DND-41 (cell line): Measurements from ENCODE around the gene BACH2.

Experiments used
- ATAC-seq: fragments of 200-7000 bp; cut with Tn5 transposase; 3 replicates; pipeline ENCODE4 v1.9.1; 2021; ENCODE audit warnings: low read depth; ENCODE audit not compliant: insufficient read depth
- DNase-seq: peaks from one replicate; pipeline ENCODE4 v3.0.0-alpha.2; 2020
- H2AFZ ChIP-seq: 2 replicates; pipeline ENCODE4 v1.6.0; 2012; ENCODE audit warnings: low read depth, low read length
- H3K27ac ChIP-seq: 2 replicates; pipeline ENCODE4 v1.5.1; 2012; ENCODE audit warnings: low read length, inconsistent platforms
- H3K27me3 ChIP-seq: fragments of 200-600 bp; sonication (generic); 2 replicates; pipeline ENCODE4 v1.6.0; 2012; ENCODE audit warnings: low read length, mild to moderate bottlenecking, inconsistent platforms; ENCODE audit not compliant: insufficient read depth, poor library complexity
- H3K36me3 ChIP-seq: 2 replicates; pipeline ENCODE4 v1.5.1; 2012; ENCODE audit warnings: low read length, inconsistent platforms; ENCODE audit not compliant: insufficient read depth
- H3K4me1 ChIP-seq: 2 replicates; pipeline ENCODE4 v1.5.1; 2012; ENCODE audit warnings: mild to moderate bottlenecking, low read length; ENCODE audit not compliant: insufficient read depth
- H3K4me2 ChIP-seq: 2 replicates; pipeline ENCODE4 v1.6.0; 2012; ENCODE audit warnings: mild to moderate bottlenecking, moderate library complexity, low read length, inconsistent platforms; ENCODE audit not compliant: insufficient read depth
- H3K4me3 ChIP-seq, 2 experiments: fragments of 200-600 bp in 1 of 2; shearing (Covaris generic) in 1 of 2; 2 replicates each; pipeline ENCODE4 v1.5.1; 2012 to 2016; ENCODE audit warnings: inconsistent platforms in 2 of 2, low read length in 2 of 2, mild to moderate bottlenecking in 2 of 2, low read depth in 1 of 2, moderate library complexity in 1 of 2
- H3K79me2 ChIP-seq: 2 replicates; pipeline ENCODE4 v1.6.0; 2012; ENCODE audit warnings: low read length, inconsistent platforms; ENCODE audit not compliant: insufficient read depth
- H3K9ac ChIP-seq: 2 replicates; pipeline ENCODE4 v1.6.0; 2012; ENCODE audit warnings: low read depth, mild to moderate bottlenecking, inconsistent platforms, low read length, moderate library complexity
- H3K9me3 ChIP-seq: 2 replicates; pipeline ENCODE4 v1.5.1; 2012; ENCODE audit warnings: low read length, moderate library complexity, mild to moderate bottlenecking, inconsistent platforms; ENCODE audit not compliant: insufficient read depth, severe bottlenecking
- H4K20me1 ChIP-seq: 2 replicates; pipeline ENCODE4 v1.6.0; 2012; ENCODE audit warnings: low read length; ENCODE audit not compliant: insufficient read depth
- EZH2 ChIP-seq: IDR thresholded peaks from 3 replicates; pipeline ENCODE4 v1.6.1; 2012; ENCODE audit warnings: borderline replicate concordance, low read depth, mild to moderate bottlenecking, moderate library complexity, low read length, inconsistent platforms; ENCODE audit not compliant: severe bottlenecking
- TF ChIP-seq, protein P1 (sequence below): IDR thresholded peaks from 2 replicates; pipeline ENCODE4 v1.5.1; 2012; ENCODE audit warnings: borderline replicate concordance, low read length, moderate library complexity, mild to moderate bottlenecking; ENCODE audit not compliant: poor library complexity, severe bottlenecking; ENCODE audit errors: extremely low read depth

BACH2 gene

GRCh38 chr6:89950879-89951391, 345.7 kb downstream of the BACH2 start:
- no peaks in the 10 kb centered on the region for H4K20me1 ChIP-seq
- TF ChIP-seq, protein P1, sequence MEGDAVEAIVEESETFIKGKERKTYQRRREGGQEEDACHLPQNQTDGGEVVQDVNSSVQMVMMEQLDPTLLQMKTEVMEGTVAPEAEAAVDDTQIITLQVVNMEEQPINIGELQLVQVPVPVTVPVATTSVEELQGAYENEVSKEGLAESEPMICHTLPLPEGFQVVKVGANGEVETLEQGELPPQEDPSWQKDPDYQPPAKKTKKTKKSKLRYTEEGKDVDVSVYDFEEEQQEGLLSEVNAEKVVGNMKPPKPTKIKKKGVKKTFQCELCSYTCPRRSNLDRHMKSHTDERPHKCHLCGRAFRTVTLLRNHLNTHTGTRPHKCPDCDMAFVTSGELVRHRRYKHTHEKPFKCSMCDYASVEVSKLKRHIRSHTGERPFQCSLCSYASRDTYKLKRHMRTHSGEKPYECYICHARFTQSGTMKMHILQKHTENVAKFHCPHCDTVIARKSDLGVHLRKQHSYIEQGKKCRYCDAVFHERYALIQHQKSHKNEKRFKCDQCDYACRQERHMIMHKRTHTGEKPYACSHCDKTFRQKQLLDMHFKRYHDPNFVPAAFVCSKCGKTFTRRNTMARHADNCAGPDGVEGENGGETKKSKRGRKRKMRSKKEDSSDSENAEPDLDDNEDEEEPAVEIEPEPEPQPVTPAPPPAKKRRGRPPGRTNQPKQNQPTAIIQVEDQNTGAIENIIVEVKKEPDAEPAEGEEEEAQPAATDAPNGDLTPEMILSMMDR, result no peak
- TF ChIP-seq EZH2, result no peak
- H3K79me2 ChIP-seq, result no peaks in the 10 kb centered on the region
- H3K27ac ChIP-seq, result no peak overlapping the region; the same call in 1 of the 2 replicates
- H3K36me3 ChIP-seq, result peaks cover 10% of the 10 kb centered on the region
- no peak overlapping the region for H2AFZ ChIP-seq
- no peaks in the 10 kb centered on the region for H3K27me3 ChIP-seq
- no peaks in the 10 kb centered on the region for H3K9me3 ChIP-seq
- DNase-seq, result no peak
- H3K4me3 ChIP-seq, result no peak overlapping the region
- H3K4me2 ChIP-seq, result no peak overlapping the region
- no peak overlapping the region for H3K9ac ChIP-seq
- no peak for ATAC-seq
- H3K4me1 ChIP-seq, result peaks cover 32% of the 10 kb centered on the region

DNA sequence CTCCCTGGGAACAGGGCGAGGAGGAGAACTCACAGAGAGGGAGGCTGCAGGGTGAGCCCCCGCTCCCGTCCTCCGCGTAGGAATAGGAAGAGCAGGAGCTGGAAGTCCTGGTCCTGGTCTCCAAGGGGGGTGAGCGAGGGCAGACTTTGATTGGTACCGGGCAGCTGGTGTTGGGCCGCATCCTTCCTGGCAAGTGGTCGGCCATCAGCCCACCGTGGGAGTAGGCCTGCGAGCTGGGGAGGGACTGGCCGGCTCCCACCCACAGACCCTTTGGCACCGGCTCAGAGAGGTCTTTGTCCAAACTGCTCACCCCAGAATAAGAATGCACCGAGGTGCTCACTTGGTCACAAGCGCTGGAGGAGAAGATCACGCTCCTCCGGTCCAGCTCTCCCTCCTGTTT, 346.2 kb downstream of the BACH2 start:
- H3K36me3 ChIP-seq, result peaks cover 10% of the 10 kb centered on the region
- H2AFZ ChIP-seq, result no peak overlapping the region
- H3K4me1 ChIP-seq, result peaks cover 32% of the 10 kb centered on the region
- no peaks in the 10 kb centered on the region for H3K27me3 ChIP-seq
- H3K4me2 ChIP-seq, result no peak overlapping the region
- no peaks in the 10 kb centered on the region for H3K79me2 ChIP-seq
- TF ChIP-seq, protein P1, result no peak
- no peak for TF ChIP-seq EZH2
- ATAC-seq (no peak), DNase-seq (no peak)
- no peak overlapping the region for H3K4me3 ChIP-seq
- H3K27ac ChIP-seq, result no peak overlapping the region
- H3K9me3 ChIP-seq, result no peaks in the 10 kb centered on the region
- no peak overlapping the region for H3K9ac ChIP-seq
- H4K20me1 ChIP-seq, result no peaks in the 10 kb centered on the region

- H3K79me2 ChIP-seq, result no peaks in the 10 kb centered on the region
- H3K27ac ChIP-seq, result no peak overlapping the region
- TF ChIP-seq, protein P1, result no peak
- TF ChIP-seq EZH2, result no peak
- H3K4me1 ChIP-seq, result peaks cover 27% of the 10 kb centered on the region
- H3K4me2 ChIP-seq, result no peak overlapping the region
- H3K9ac ChIP-seq, result no peak overlapping the region
- DNase-seq (no peak), ATAC-seq (no peak)
- H3K27me3 ChIP-seq, result no peaks in the 10 kb centered on the region
- no peak overlapping the region for H2AFZ ChIP-seq
- H4K20me1 ChIP-seq, result no peaks in the 10 kb centered on the region
- H3K36me3 ChIP-seq, result peaks cover 10% of the 10 kb centered on the region
- no peaks in the 10 kb centered on the region for H3K9me3 ChIP-seq
- H3K4me3 ChIP-seq, result no peak overlapping the region
Measured at GRCh38 chr6:89948876-89949275, 347.8 kb downstream of the BACH2 start.
